Omental fat pad (tissue), 4 donors: Measurements from ENCODE around the gene PRKCQ. TPM values are rescaled to one million over a fixed set of nuclear protein-coding genes. Genes with fewer than 3 reads are reported as not detected.

Experiments
- ATAC-seq: fragments of 150-250 bp; one replicate; pipeline ENCODE4 v1.9.1; 2016; ENCODE audit warnings: mild to moderate bottlenecking, moderate library complexity; ENCODE audit not compliant: low FRiP score
- DNase-seq: peaks from one replicate; pipeline ENCODE4 v3.0.0-alpha.2; 2019; ENCODE audit warnings: low spot score
- CTCF ChIP-seq, 3 donors: fragments of 450-650 bp; IDR thresholded peaks; one replicate each; pipeline ENCODE4 v1.5.1; 2016 to 2017; ENCODE audit warnings: antibody characterized with exemption in 3 of 3, mild to moderate bottlenecking in 3 of 3, moderate library complexity in 2 of 3
- total RNA-seq, 4 donors: library from RNA; depleted of rRNA; stranded (reverse); fragments of >200 nt; gene quantifications; one replicate each; pipeline ENCODE4 v1.1.0, GENCODE V29; 2016

Gene PRKCQ
- total RNA-seq, 4 donors from 2014 or later, result 0.56 to 1.9 (median 0.86) TPM

- TF ChIP-seq CTCF (IDR thresholded peaks at IDR 0.05), result no peak
- ATAC-seq (peak; percentile 31), DNase-seq (no peak)
Observed at GRCh38 chr10:6409971-6410643, 170.0 kb downstream of the PRKCQ start.

DNA sequence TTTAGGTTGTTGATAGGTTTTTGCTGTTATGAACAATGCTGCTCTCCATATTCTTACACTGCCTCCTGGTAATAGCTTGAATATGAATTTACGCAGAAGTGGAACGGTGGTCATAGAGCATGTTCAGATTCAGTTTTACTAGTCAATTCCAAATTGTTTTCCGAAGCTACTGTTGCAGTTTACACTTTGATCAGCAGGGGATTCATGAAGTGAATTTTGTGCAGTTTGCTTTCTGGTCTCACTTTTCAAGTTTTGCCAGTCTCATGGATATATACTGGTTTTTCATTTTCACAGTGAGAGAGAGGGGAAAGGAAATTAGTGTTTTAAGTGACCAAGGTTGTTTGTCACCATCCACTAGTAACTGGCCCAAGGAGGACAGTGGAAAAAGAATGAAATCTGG, 171.3 kb downstream of the PRKCQ start:
- DNase-seq (no peak), ATAC-seq (no peak)
- TF ChIP-seq CTCF (IDR thresholded peaks at IDR 0.05), result no peak

DNA sequence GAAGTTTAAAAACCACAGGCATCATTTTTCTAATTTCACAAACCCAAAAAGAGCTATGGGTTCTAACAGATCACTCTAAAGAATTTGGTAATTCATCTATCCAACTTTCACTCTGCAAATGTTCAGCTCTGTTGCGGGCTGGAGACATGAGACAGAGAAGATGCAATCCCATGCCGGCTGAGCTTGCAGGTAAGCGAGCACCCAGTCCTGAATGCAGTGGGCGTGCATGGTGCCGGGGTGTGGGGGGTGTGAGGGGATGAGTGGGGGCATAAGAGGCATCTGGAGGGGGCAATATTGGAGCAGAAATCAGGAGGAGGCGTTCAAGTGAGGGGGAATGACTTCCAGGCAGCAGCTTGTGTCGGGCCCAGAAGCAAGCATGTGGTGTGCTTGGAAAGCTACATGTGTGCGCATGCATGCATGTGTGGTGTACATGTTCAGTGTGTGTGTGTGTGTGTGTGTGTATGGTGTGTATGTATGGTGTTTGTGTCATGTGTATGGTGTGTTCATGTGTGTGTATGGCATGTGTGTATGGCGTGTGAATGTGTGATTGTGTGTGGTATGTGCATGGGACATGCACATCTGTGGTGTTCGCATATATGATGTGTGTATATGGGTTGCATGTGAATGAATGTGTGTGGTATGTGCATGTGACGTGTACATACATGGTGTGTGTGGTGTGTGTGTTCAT, 172.9 kb downstream of the PRKCQ start:
- no peak for DNase-seq
- no peak for ATAC-seq
- TF ChIP-seq CTCF (IDR thresholded peaks at IDR 0.05), result no peak

GRCh38 chr10:6406220-6407033, 173.6 kb downstream of the PRKCQ start:
- TF ChIP-seq CTCF (IDR thresholded peaks at IDR 0.05), result no peak
- DNase-seq, result no peak
- no peak for ATAC-seq

- DNase-seq (no peak), ATAC-seq (no peak)
- no peak for TF ChIP-seq CTCF (IDR thresholded peaks at IDR 0.05)
Observed at GRCh38 chr10:6405713-6406112, 174.4 kb downstream of the PRKCQ start.

GRCh38 chr10:6404127-6405072, 175.7 kb downstream of the PRKCQ start:
- no peak for TF ChIP-seq CTCF (IDR thresholded peaks at IDR 0.05)
- ATAC-seq (no peak), DNase-seq (no peak)
